GM21825 (cell line): ENCODE results near the gene KRTAP10-2.

ENCODE experiments used
- ATAC-seq: cut with Tn5 transposase; IDR thresholded peaks from one replicate; pipeline ENCODE4 v1.9.1; 2021; ENCODE audit warnings: mild to moderate bottlenecking, moderate library complexity; ENCODE audit not compliant: unreplicated experiment

The KRTAP10-2 gene

DNA sequence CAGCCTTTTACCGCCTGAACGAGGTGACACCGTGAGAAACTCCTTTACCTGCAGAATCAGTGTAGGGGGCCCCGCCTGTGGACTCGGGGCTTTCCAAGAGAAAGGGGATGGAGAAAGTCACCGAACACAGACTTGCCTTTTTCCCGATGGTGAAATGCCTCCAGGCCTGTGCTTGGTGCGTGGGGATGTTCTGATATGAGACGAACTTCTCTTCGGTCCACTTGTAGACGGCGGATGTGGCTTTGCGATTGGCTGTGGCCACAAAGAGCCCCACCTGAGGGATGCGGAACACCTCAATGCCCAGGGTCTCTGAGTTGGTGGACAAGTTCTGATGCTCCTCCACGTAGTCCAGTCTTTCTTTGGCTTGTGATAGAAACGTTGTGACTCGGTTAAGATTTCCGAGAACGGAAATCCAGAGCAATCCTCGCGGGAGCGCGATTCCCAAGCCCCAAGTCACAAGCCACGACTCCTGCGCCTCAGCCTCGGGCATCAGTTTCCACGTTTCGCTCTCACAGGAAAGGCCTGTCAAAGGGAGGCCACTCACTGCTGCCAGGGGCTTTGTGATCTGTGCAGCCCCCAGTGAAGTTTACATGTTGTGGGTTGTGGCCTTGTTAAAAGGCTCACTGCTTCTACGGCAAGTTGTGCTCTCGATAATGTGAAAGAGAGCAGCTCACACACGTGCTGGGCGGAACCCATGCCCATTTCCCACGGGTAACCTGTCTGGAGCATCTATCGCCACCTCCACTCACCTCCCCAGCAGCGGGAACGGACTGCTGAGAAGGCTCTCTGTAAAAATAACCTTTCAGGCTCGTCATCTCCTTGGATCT lies 23.9 kb downstream of the KRTAP10-2 start:
- ATAC-seq: no peak

DNA sequence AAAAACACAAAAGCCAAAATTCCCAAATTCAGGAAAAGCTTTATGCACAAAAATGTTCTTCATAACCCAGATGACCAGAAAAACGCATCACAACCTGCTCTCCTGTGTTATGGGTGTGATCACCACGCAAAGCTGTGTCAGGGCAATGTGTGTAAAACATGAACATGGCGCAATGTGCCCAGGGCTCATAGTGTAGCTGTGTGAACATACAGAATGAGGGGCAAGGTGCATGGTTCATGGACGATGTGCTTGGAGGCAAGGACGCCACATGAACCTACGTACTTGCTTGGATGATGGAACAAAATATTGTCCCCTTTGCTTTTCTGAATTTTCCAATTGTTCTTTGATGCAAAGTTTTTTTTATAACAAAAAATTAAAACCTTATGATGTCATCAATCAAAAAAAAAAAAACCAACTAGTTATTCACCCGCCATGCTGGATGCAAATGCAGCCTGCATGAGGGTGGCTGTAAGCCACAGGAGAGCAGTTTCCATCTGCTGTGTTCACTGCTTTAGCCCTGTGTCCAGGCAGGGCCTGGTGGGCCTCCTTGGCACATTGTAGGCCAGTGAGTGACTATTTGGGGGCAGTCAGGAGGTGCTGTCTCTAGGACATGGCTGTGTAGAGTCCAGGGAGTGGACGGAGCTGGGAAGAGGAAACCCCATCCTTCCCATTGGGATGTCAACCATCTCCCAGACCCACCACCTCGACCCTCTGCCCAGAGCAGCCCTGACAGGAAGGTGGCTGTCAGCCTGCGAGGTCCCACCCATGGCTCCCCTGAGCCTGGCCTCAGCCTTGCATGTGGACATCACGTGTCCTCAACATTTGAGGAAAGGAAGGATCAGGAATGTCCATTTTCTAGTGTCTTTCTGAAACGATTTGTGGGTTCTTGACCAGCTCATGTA lies 25.0 kb downstream of the KRTAP10-2 start:
- no peak for ATAC-seq

DNA sequence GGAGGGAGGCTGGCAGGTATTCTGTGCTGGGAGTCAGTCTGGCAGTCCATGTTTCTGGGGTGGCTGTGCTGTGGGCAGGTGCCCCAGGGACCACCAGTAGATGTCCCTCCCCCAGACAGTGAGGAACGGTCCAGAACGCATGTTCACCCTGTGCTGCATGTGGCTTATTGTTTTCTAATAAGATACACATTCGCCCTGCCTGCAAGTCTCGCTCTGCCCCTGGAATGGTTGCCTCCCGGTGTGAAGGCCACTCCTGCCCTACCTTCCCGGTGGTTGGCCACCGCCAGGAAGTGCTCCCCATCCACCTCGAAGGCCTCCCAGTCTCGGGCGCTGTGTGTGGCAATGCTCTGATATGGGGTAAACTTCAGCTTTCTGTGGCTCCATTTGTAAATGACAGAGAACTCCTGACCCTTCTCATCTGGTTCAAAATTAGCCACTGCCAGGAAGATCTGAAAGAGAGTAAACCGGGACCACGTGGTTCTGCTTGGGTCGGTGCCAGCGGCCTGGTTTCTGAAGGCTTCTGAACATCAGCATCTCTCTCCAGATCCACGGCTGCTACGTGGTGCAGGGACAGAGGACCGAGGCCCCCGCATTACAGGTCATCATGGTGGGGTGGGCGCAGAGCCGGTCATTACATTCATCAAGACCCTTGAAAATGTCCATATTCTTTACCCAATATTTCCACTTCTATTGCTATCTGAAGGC lies 25.8 kb downstream of the KRTAP10-2 start:
- ATAC-seq: no peak

DNA sequence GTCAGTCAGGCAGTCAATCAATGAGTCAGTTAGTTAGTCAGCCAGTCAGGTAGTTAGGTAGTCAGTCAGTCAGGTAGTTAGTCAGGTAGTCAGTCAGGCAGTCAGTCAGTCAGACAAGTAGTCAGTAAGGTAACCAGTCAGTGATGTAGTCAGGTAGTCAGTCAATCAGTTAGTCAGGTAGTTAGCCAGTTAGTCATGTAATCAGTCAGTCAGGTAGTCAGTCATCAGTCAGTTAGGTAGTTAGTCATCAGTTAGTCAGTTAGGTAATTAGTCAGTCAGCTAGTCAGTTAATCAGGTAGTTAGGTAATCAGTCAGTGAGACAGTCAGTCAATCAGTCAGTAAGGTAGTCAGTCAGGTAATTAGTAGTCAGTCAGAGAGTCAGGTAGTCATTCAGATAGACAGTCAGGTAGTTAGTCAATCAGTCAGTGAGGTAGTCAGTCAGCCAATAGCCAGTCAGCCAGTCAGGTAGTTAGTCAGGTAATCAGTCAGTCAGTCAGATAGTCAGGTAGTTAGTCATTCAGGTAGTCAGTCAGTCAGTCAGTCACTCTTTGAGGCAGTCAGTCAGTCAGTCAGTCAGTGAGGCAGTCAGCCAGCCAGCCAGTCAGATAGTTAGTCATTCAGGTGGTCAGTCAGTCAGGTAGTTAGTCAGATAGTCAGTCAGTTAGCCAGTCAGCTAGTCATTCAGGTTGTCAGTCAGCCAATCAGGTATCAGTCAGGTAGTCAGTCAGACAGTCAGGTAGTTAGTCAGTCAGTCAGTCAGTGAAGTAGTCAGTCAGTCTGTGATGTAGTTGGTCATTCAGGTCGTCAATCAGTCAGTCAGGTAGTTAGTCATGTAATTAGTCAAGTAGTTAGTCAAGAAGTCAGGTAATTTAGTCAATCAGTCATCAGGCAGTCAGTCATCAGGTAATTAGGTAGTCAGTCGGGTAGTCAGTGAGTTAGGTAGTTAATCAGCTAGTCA lies 26.6 kb downstream of the KRTAP10-2 start:
- ATAC-seq: no peak

DNA sequence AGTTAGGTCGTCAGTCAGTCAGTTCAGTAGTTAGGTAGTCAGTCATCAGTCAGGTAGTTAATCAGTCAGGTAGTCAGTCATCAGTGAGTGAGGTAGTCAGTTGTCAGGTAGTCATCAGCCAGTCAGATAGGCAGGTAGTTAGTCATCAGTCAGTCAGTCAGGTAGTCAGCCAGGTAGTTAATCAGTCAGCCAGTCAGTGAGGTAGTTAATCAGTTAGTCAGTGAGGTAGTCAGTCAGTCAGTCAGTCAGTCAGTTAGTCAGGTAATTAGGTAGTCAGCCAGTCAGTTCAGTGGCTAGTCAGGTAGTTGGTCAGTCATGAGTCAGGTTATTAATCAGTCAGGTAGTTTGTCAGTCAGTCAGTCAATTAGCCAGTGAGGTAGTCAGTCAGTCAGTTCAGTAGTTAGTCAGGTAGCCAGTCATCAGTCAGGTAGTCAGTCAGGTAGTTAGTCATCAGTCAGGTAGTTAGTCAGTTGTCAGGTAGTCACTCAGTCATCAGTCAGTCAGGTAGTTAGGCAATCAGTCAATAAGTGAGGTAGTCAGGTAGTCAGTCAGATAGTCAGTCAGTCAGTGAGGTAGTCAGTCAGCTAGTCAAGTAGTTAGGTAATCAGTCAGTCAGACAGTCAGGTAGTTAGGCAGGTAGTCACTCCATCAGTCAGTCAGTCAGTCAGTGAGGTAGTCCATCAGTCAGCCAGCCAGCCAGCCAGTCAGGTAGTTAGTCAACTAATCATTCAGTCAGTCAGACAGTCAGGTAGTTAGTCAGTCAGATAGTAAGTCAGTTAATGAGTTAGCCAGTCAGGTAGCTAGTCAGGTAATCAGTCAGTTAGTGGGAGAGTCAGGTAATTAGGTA lies 27.5 kb downstream of the KRTAP10-2 start:
- no peak for ATAC-seq

DNA sequence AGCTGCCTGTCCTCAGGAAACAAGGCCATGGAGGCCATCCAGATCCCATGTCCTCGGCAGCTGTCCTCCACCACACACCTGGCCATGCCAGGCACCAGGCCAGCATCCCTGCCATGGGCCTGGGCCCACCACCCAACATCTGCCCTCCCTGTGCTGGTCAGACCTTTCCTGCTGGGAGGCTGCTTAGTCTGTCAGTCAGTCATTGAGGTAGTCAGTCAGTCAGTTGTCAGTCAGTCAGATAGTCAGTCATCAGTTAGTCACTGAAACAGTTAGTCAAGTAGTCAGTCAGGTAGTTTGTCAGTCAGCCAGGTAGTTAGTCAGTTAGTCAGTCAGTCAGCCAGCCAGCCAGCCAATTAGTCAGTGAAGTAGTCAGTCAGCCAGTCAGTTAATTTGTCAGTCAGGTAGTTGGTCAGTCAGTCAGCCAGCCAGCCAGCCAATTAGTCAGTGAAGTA lies 28.5 kb downstream of the KRTAP10-2 start:
- no peak for ATAC-seq

DNA sequence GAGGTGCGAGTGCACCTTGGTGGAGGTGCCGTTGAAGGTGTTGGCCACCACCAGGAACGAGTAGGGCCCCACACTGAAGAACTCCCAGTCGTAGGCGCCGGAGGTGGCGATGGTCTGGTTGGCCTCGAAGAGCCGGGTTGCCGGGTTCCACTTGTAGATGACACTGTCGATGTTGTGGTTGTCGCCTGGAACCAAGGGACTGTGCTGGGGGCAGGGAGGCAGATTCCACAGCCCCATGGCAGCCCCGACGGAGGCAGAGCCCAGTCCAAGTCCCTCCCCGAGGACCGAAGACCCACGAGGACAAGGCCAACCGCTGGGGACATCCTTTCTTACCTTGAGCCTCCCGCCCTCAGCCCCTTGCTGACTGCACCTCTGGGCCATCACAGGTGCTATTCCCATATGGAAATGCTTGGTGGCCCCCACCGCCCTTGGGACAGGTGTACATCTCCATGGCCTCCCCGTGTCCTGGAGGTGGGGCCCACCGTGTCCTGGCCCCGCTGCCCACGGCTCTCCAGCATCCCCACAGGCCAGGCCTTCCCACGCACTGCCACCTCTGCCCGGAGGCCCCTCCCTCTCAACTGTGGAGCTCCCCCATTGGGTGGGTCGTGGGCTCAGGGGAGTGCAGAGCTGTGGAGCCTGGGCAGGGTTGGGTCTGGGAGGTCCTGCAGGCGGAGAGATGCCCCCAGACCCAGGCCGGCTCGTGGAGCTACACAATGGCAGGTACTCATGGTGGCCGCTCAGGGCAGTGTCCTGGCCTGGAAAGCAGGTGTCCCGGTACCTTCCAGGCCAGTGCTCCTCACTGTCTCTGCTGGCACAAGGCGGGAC lies 29.2 kb downstream of the KRTAP10-2 start:
- no peak for ATAC-seq

DNA sequence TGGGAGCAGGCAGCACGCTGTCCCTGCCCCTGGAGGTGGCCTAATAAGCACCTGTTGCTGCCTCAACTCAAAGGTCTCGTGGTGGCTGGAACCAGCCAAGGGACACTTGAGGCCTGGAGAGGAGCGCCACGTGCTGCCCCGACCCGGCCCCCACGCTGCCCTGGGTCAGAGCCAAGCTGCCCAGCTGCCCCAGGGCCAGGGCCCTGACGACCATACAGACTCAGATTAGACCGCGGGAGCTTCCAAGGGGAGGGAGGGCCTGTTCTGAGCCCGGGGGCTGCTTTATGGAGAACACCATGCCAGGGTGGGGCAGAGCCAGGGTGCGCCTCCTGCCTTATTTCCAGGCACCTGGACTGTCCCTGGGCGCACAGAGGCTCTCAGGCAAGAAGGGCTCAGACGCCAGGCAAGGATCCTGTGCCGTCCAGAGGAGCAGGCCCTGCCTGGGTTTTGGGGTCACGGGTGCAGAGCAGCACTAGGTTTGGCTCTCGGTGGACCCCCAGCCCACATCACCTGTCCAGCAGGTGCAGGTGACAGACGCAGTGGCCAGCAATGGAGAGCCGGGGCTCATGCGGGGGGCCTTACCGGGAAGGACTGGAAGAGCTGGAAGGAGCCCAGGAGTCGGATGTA lies 29.9 kb downstream of the KRTAP10-2 start:
- ATAC-seq: no peak

DNA sequence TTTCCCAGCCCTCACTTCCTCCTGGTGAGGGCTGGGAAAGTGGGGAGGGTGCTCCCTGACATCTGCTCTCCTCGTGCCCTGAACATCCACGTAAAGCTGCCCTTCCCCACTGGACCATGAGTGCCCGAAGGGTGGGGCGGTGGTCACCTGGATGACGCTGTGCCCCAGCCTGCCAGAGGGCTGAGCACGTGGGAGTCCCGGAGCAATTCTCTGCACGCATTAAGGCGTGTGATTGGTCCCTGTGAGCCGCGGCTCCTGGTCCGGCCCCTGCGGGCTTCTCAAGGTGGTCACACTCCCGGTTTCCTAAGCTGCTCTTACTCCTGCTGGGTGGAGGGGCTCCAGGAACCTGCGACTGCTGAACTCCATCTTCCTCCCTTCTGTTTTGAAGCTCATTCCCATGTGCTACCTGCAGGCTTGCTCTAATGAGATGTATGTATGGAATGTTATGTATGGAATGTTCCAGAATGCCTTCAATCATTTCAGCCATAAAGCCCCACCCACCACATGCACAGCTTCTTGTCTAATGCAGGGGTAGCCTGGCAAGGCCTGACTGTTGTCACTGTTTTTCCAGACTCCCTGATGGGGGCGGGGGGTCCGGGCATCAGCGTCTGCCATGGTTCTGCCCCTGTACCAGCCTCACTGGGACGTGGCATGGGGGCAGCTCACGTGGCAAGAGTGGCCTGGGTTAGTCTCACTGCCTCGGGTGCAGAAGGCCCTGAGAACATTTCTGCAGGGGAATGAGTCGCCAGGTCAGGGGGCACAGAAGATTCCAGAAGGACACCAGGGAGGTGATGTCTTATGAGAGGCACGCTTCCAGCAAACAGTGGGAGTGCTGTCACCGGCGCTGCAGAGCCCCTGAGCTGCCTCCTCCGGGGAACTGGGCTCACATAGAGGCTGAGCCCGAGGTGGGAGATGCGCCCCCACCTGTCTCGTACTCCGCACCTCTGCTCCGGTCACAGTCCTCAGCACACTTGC lies 30.7 kb downstream of the KRTAP10-2 start:
- ATAC-seq: no peak

DNA sequence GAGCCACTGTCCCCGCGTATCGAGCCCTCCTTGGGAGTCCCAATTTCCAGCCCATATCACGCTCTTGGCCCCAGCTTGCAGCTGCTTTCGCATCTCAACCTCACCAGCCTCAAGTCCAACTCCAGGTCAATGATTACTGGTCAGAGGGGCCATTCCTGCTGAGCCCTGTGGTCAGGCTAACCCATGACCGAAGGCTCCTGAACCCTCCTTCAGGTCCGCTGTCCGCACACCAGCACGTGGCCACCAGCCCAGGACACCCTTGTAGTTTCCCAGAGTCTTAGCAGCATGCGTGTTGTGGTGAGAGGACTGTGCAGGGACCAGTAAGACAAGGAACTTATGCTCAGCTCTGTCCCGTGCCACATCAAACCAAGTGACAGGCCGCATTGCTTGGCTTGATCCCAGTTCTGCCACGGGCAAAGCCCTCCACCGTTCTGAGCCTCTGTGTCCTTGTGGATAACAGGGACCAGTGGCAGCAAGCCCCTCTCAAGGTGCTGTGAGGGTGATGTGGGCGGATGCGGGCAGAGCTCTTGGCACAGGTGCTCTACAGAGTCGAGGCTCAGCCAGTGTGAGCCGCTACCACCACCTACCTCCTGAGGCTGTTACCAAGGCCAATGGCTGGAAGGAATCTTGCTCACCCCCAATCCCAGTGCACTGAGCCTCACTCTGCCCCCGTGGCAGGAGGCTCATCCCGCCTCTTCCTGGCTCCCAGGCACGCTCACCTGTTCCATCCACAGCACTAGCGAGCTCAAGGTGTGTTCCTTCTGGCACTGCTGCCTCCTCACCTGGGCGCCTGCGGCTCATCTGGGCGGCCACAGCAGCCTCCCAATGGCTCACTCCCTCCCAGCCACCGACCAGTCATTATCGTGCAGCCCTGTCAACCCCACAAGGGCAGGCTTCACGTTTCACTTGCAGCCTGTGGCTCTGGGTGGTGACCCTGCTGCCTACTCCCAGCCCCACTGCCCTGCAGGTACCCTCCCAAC lies 31.7 kb downstream of the KRTAP10-2 start:
- ATAC-seq: no peak

DNA sequence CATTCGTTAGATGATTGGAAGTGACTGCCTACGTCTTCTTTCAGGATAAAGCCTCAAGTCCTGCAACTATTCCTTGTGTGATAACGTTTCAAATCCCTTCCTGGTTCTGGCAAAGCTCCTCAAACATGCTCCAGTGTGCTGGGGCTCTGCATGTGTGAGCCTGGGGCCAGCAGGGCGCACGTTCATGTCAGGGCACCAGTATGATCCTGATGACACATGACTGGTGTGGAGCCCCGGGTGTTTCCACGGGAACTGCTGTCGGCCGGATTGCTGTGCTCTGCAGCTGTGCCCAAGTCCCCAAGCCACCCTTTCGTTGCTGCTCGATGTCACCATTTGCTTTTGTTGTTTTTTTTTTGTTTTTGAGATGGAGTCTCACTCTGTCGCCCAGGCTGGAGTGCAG lies 32.6 kb downstream of the KRTAP10-2 start:
- no peak for ATAC-seq

DNA sequence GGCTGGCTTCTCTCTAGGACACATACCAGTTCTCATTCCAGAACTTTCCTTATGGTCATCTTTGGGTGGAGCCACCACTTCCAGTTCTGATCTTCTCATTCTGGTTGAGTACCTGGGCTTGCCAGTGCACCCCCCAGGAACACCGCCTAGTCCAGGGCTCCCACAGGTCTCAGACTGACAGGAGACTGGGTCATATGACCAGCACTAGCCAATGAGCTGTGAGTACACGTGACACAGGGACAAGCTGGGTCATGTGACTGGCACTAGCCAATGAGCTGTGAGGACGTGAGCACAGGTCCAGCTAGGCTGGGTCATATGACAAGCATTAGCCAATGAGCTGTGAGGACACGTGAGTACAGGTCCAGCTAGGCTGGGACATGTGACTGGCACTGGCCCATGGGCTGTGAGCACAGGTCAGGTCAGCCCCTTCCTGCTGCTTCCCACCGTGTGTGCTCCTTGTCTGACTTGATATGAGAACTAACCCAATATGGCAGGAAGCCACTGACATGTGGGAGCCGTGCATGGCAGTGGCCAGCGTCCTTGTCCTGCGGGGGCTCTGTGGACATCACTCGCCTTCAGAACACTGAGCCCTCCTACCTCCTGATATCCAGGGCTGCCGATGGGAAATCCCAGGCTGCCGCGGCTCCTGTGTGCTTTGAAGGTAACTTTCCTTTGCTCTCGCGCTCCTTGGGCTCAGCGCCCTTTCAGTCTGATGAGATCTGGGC lies 34.0 kb downstream of the KRTAP10-2 start:
- ATAC-seq: no peak

DNA sequence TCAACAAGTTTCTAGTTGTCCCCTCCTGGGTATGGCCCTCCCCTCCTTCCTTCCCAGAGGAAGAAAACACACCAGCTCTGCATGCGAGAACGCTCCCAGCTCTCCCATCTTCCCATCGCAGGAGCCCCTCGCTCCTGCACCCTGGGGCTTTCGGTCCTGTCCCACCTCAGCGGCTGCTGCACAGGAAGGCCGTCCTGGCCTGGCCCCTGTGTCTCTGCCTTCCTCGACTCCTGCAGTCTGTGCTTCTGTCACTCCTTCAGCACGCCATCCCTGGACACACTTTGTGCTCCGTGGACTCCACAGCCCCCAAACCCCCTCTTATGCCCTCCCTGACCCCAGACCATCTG lies 34.5 kb downstream of the KRTAP10-2 start:
- ATAC-seq: no peak

DNA sequence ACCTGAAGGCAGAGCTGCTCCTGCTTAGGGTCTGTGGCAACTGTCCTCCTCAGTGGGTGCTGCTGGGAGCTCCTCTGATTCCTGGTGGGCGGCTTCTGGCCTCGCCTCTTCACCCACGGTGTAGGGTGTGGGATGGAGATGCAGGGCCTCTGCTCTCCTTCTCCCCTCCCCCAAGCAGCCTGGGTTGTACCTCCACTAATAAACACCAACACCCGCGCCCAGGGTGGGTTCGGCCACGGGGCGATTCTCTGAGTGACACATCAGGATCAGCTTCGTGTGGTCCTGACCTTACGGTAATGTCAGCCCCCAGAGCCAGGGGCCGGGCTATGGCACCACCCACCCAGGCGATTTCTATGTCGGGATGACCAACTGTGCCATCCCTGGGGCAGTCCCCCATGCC lies 35.0 kb downstream of the KRTAP10-2 start:
- ATAC-seq: no peak
